Measurements from ENCODE around the gene ULK1. TPM values are rescaled to one million over a fixed set of nuclear protein-coding genes. Genes with fewer than 3 reads are reported as not detected.

Gene ULK1
- total RNA-seq, 1 experiment from 2014 or later: 21.7 TPM

GRCh38 chr12:131910302-131911027, 16.0 kb downstream of the ULK1 start:
- CTCF ChIA-PET: interaction anchor here (0.7 kb wide), 1 partner anchor 804 kb away, joined by 3 read pairs; no protein-coding TSS in a partner anchor
- POLR2A ChIA-PET: interaction anchor here (0.5 to 1.2 kb wide), 3 partner anchors 19 to 199 kb away, joined by 3 to 5 read pairs (median 3); partner anchors contain the start of genes PUS1 and SFSWAP
- H3K27ac Mint-ChIP-seq (ENCODE audit: low read depth, unreplicated experiment): no peak overlapping the region

GRCh38 chr12:131911028-131911650, 16.7 kb downstream of the ULK1 start:
- POLR2A ChIA-PET: interaction anchor here (1.2 kb wide), 1 partner anchor 200 kb away, joined by 3 read pairs; the partner anchor contains the start of gene SFSWAP
- no TSS peak for BruUV-seq (replicated peaks)
- intact Hi-C loops (cut with micrococcal nuclease): no loop called here
- Mint-ChIP-seq H3K27me3 (ENCODE audit: insufficient read depth, unreplicated experiment) (no peaks in the 10 kb centered on the region), H3K27ac (ENCODE audit: low read depth, unreplicated experiment) (no peak overlapping the region), H3K36me3 (ENCODE audit: insufficient read depth, unreplicated experiment) (peaks cover 48% of the 10 kb centered on the region), H3K4me1 (ENCODE audit: insufficient read depth, unreplicated experiment) (peaks cover 9% of the 10 kb centered on the region), H3K9me3 (ENCODE audit: unreplicated experiment) (no peaks in the 10 kb centered on the region), H3K4me3 (ENCODE audit: unreplicated experiment) (no peak overlapping the region)
- CTCF ChIA-PET: no interaction called here
- TF ChIP-seq, protein P1, sequence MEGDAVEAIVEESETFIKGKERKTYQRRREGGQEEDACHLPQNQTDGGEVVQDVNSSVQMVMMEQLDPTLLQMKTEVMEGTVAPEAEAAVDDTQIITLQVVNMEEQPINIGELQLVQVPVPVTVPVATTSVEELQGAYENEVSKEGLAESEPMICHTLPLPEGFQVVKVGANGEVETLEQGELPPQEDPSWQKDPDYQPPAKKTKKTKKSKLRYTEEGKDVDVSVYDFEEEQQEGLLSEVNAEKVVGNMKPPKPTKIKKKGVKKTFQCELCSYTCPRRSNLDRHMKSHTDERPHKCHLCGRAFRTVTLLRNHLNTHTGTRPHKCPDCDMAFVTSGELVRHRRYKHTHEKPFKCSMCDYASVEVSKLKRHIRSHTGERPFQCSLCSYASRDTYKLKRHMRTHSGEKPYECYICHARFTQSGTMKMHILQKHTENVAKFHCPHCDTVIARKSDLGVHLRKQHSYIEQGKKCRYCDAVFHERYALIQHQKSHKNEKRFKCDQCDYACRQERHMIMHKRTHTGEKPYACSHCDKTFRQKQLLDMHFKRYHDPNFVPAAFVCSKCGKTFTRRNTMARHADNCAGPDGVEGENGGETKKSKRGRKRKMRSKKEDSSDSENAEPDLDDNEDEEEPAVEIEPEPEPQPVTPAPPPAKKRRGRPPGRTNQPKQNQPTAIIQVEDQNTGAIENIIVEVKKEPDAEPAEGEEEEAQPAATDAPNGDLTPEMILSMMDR (IDR thresholded peaks at IDR 0.05; ENCODE audit: unreplicated experiment): no peak
- no peak for DNase-seq (ENCODE audit: unreplicated experiment)

More at GRCh38 chr12:131910302-131911027, 16.0 kb downstream of the ULK1 start:
- BruUV-seq (replicated peaks): no TSS peak
- Mint-ChIP-seq H3K4me1 (ENCODE audit: insufficient read depth, unreplicated experiment) (peaks cover 9% of the 10 kb centered on the region), H3K4me3 (ENCODE audit: unreplicated experiment) (no peak overlapping the region), H3K36me3 (ENCODE audit: insufficient read depth, unreplicated experiment) (peaks cover 45% of the 10 kb centered on the region), H3K27me3 (ENCODE audit: insufficient read depth, unreplicated experiment) (no peaks in the 10 kb centered on the region), H3K9me3 (ENCODE audit: unreplicated experiment) (no peaks in the 10 kb centered on the region)
- intact Hi-C loops (cut with micrococcal nuclease): no loop called here
- TF ChIP-seq, protein P1 (IDR thresholded peaks at IDR 0.05; ENCODE audit: unreplicated experiment): no peak
- DNase-seq (ENCODE audit: unreplicated experiment): no peak

DNA sequence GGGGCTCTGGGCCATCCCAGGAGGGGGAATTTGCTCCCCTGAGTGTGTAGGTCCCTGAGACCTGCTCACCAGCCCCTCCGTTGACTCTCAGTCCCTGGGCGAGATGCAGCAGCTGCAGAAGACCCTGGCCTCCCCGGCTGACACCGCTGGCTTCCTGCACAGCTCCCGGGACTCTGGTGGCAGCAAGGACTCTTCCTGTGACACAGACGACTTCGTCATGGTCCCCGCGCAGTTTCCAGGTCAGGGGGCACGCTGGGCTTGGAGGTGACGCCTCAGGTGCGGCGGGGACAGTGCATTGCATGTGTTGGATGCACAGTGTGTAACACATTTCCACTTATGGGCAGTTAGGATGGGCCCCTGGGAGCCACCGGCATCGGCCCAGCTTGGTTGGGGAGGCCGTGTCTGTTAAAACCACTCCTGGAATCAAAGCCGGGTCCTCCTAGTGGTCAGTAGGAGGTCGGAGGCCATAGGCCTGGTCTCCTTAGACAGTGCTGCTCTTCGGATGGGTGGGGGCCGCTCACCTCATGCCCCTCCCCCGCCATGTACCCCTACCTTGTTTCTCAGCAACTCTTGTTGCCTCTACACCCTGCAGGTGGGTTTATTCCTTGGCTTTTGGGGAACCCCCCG, 17.5 kb downstream of the ULK1 start:
- no peaks in the 10 kb centered on the region for H3K9me3 Mint-ChIP-seq (ENCODE audit: unreplicated experiment)
- H3K4me1 Mint-ChIP-seq (ENCODE audit: insufficient read depth, unreplicated experiment): peaks cover 9% of the 10 kb centered on the region
- CTCF ChIA-PET: interaction anchor here (0.6 kb wide), 1 partner anchor 18 kb away, joined by 3 read pairs; no protein-coding TSS in a partner anchor
- intact Hi-C loops (cut with micrococcal nuclease): no loop called here
- no peak for DNase-seq (ENCODE audit: unreplicated experiment)
- BruUV-seq (replicated peaks): no TSS peak
- POLR2A ChIA-PET: no interaction called here
- TF ChIP-seq, protein P1 (IDR thresholded peaks at IDR 0.05; ENCODE audit: unreplicated experiment): no peak
- H3K27ac Mint-ChIP-seq (ENCODE audit: low read depth, unreplicated experiment): no peak overlapping the region
- H3K36me3 Mint-ChIP-seq (ENCODE audit: insufficient read depth, unreplicated experiment): peaks cover 54% of the 10 kb centered on the region
- no peak overlapping the region for H3K4me3 Mint-ChIP-seq (ENCODE audit: unreplicated experiment)
- no peaks in the 10 kb centered on the region for H3K27me3 Mint-ChIP-seq (ENCODE audit: insufficient read depth, unreplicated experiment)

All from MCF 10A (cell line).